Measurements from ENCODE around the gene CBLN3.

- TF ChIP-seq POLR2AphosphoS5 (IDR thresholded peaks at IDR 0.05; ENCODE audit: borderline replicate concordance, low read depth, low read length) (no peak), EZH2 (IDR thresholded peaks at IDR 0.05) (no peak), FOXP2 (optimal IDR thresholded peaks at IDR 0.05; ENCODE audit: control extremely low read depth, extremely low read length, insufficient read depth) (no peak)
Observed at GRCh38 chr14:24415421-24416253, 13.8 kb downstream of the CBLN3 start.

All from SK-N-MC (cell line).